Activated T-helper 2 cell treated with anti-CD3 and anti-CD28 coated beads, Interferon-gamma antibody, Interleukin-2, Interleukin-4, amounts not matched to agents 10 μg/mL and 5 μg/mL and 100 μg/mL, durations not matched to agents 14 hours and 24 hours and 36 hours (primary cell): ENCODE measurements around the gene TECPR2. TPM values are rescaled to one million over a fixed set of nuclear protein-coding genes. Genes with fewer than 3 reads are reported as not detected.

Experiments
- total RNA-seq: library from RNA; stranded (reverse); gene quantifications from 2 replicates; pipeline ENCODE4 v1.2.3, GENCODE V29; 2022

TECPR2 gene
- total RNA-seq, 1 donor from 2014 or later: 7.8 TPM

Other genes with a start within 250 kb of the TECPR2 start
- 35.3 and 37.0 TPM in 2 replicates for gene WDR20, start 223.0 kb upstream of the TECPR2 start, total RNA-seq
- 4.8 and 6.8 TPM in 2 replicates for gene MOK, start 57.8 kb upstream of the TECPR2 start, total RNA-seq
- 16.4 and 17.3 TPM in 2 replicates for gene ZNF839, start 43.2 kb upstream of the TECPR2 start, total RNA-seq
- gene CINP, start 51 bp upstream of the TECPR2 start, total RNA-seq: 39.6 and 42.9 TPM in 2 replicates
- gene ANKRD9, start 146.8 kb downstream of the TECPR2 start, total RNA-seq: 16.9 and 17.0 TPM in 2 replicates
- 22.2 and 24.3 TPM in 2 replicates for gene RCOR1, start 229.7 kb downstream of the TECPR2 start, total RNA-seq